ENCODE data around the gene NR1I3. TPM values are rescaled to one million over a fixed set of nuclear protein-coding genes. Genes with fewer than 3 reads are reported as not detected.

NR1I3 gene
- polyA plus RNA-seq, 1 of the 3 experiments (the other 2 are of a cell fraction), result not detected

- POLR2A ChIA-PET, result no interaction called here
- no peak overlapping the region for H3K4me3 ChIP-seq (ENCODE audit: low read depth in 2 of 2, low read length in 1 of 2)
- TF ChIP-seq MXI1 (IDR thresholded peaks at IDR 0.05; ENCODE audit: low read depth, low read length), result no peak
- TF ChIP-seq CHD2 (IDR thresholded peaks at IDR 0.05; ENCODE audit: low read length, partially characterized antibody), result no peak
- no peak for TF ChIP-seq ELF1 (IDR thresholded peaks at IDR 0.05)
- no peaks in the 10 kb centered on the region for H3K4me1 ChIP-seq (ENCODE audit: control insufficient read depth in 1 of 2, insufficient read depth in 2 of 2, low read depth in 1 of 2, low read length in 1 of 2)
- H3K79me2 ChIP-seq (ENCODE audit: insufficient read depth), result no peaks in the 10 kb centered on the region
- no peaks in the 10 kb centered on the region for H3K9me2 ChIP-seq
- H3K36me3 ChIP-seq (replicated peaks in 1 of 2; ENCODE audit: control insufficient read depth in 1 of 2, insufficient read depth in 2 of 2, low read length in 1 of 2), result no peaks in the 10 kb centered on the region
- no peaks in the 10 kb centered on the region for H3F3A ChIP-seq (replicated peaks; ENCODE audit: insufficient read depth)
- 63% methylated on average over 5 of the region's 5 CpGs for WGBS (ENCODE audit: low lambda C conversion rate)
- no peak overlapping the region for H3K27ac ChIP-seq (ENCODE audit: low read depth in 2 of 2, low read length in 1 of 2)
- no peak overlapping the region for H3K4me2 ChIP-seq
- no peak for DNase-seq
- CTCF ChIA-PET, result interaction anchor here (1.3 to 3.2 kb wide), 2 partner anchors 9 to 146 kb away, joined by 4 to 29 read pairs; partner anchors contain the start of gene TOMM40L
- no peak overlapping the region for H3K9ac ChIP-seq
- no peaks in the 10 kb centered on the region for H4K20me1 ChIP-seq (ENCODE audit: insufficient read depth)
- no peak overlapping the region for H2AFZ ChIP-seq (ENCODE audit: low read depth)
- no peaks in the 10 kb centered on the region for H3K9me3 ChIP-seq
- no peaks in the 10 kb centered on the region for H3K27me3 ChIP-seq (ENCODE audit: insufficient read depth)
Measured at GRCh38 chr1:161235957-161236775, 1.8 kb downstream of the NR1I3 start.

- H3K9me3 ChIP-seq, result no peaks in the 10 kb centered on the region
- H3K36me3 ChIP-seq (replicated peaks in 1 of 2; ENCODE audit: control insufficient read depth in 1 of 2, insufficient read depth in 2 of 2, low read length in 1 of 2), result peaks cover 0 to 20% of the 10 kb centered on the region in 2 experiments
- TF ChIP-seq JUND (IDR thresholded peaks at IDR 0.05) (no peak), FOXJ3 (CRISPR knock-in tag; IDR thresholded peaks at IDR 0.05) (no peak), NFIC (IDR thresholded peaks at IDR 0.05; ENCODE audit: borderline replicate concordance) (no peak), ZBTB33 (IDR thresholded peaks at IDR 0.05; ENCODE audit: borderline replicate concordance, low read depth) (no peak), IRF3 (IDR thresholded peaks at IDR 0.05; ENCODE audit: low read depth, low read length) (no peak), RCOR1 (IDR thresholded peaks at IDR 0.05; ENCODE audit: low read length) (no peak), EP300 (IDR thresholded peaks at IDR 0.05; ENCODE audit: borderline replicate concordance in 1 of 2, low read depth in 1 of 2, low read length in 1 of 2) (no peak), TEAD4 (IDR thresholded peaks at IDR 0.05; ENCODE audit: borderline replicate concordance, insufficient read depth) (no peak), NRF1 (IDR thresholded peaks at IDR 0.05; ENCODE audit: low read depth, low read length) (no peak), SMC3 (IDR thresholded peaks at IDR 0.05; ENCODE audit: low read depth, low read length) (no peak), POLR2AphosphoS5 (IDR thresholded peaks at IDR 0.05; ENCODE audit: low read depth, low read length) (no peak), FOXM1 (IDR thresholded peaks at IDR 0.05; ENCODE audit: low read depth) (no peak), EZH2phosphoT487 (IDR thresholded peaks at IDR 0.05; ENCODE audit: borderline replicate concordance, low read depth) (no peak)
- TF ChIP-seq, protein P1, sequence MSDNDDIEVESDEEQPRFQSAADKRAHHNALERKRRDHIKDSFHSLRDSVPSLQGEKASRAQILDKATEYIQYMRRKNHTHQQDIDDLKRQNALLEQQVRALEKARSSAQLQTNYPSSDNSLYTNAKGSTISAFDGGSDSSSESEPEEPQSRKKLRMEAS (IDR thresholded peaks at IDR 0.05; ENCODE audit: low read depth), result no peak
- TF ChIP-seq, protein P2, sequence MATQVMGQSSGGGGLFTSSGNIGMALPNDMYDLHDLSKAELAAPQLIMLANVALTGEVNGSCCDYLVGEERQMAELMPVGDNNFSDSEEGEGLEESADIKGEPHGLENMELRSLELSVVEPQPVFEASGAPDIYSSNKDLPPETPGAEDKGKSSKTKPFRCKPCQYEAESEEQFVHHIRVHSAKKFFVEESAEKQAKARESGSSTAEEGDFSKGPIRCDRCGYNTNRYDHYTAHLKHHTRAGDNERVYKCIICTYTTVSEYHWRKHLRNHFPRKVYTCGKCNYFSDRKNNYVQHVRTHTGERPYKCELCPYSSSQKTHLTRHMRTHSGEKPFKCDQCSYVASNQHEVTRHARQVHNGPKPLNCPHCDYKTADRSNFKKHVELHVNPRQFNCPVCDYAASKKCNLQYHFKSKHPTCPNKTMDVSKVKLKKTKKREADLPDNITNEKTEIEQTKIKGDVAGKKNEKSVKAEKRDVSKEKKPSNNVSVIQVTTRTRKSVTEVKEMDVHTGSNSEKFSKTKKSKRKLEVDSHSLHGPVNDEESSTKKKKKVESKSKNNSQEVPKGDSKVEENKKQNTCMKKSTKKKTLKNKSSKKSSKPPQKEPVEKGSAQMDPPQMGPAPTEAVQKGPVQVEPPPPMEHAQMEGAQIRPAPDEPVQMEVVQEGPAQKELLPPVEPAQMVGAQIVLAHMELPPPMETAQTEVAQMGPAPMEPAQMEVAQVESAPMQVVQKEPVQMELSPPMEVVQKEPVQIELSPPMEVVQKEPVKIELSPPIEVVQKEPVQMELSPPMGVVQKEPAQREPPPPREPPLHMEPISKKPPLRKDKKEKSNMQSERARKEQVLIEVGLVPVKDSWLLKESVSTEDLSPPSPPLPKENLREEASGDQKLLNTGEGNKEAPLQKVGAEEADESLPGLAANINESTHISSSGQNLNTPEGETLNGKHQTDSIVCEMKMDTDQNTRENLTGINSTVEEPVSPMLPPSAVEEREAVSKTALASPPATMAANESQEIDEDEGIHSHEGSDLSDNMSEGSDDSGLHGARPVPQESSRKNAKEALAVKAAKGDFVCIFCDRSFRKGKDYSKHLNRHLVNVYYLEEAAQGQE (IDR thresholded peaks at IDR 0.05; ENCODE audit: low read depth, low read length), result no peak
- TF ChIP-seq, protein P3, sequence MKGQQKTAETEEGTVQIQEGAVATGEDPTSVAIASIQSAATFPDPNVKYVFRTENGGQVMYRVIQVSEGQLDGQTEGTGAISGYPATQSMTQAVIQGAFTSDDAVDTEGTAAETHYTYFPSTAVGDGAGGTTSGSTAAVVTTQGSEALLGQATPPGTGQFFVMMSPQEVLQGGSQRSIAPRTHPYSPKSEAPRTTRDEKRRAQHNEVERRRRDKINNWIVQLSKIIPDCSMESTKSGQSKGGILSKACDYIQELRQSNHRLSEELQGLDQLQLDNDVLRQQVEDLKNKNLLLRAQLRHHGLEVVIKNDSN (IDR thresholded peaks at IDR 0.05; ENCODE audit: borderline replicate concordance, low read depth), result no peak
- H3K9me2 ChIP-seq, result no peaks in the 10 kb centered on the region
- no peak overlapping the region for H3K27ac ChIP-seq (ENCODE audit: low read depth in 2 of 2, low read length in 1 of 2)
- 47% methylated on average over 3 of the region's 9 CpGs for WGBS (ENCODE audit: low lambda C conversion rate)
- no peaks in the 10 kb centered on the region for H3F3A ChIP-seq (replicated peaks; ENCODE audit: insufficient read depth)
- no peaks in the 10 kb centered on the region for H3K79me2 ChIP-seq (ENCODE audit: insufficient read depth)
- H3K4me1 ChIP-seq (ENCODE audit: control insufficient read depth in 1 of 2, insufficient read depth in 2 of 2, low read depth in 1 of 2, low read length in 1 of 2), result no peaks in the 10 kb centered on the region
- no peak overlapping the region for H2AFZ ChIP-seq (ENCODE audit: low read depth)
- H3K4me3 ChIP-seq (ENCODE audit: low read depth in 2 of 2, low read length in 1 of 2), result no peak overlapping the region
- no peaks in the 10 kb centered on the region for H3K27me3 ChIP-seq (ENCODE audit: insufficient read depth)
- H3K4me2 ChIP-seq, result no peak overlapping the region
- ChIA-PET POLR2A (interaction anchor here (0.8 kb wide), 1 partner anchor 13 kb away, joined by 3 read pairs; no protein-coding TSS in a partner anchor), CTCF (interaction anchor here (1.3 to 6.3 kb wide), 2 partner anchors 57 to 150 kb away, joined by 3 to 76 read pairs; no protein-coding TSS in a partner anchor)
- DNase-seq, result no peak
- no peak overlapping the region for H3K9ac ChIP-seq
- H4K20me1 ChIP-seq (ENCODE audit: insufficient read depth), result no peaks in the 10 kb centered on the region
Measured at GRCh38 chr1:161233102-161233501, 4.9 kb downstream of the NR1I3 start.
